Measurements from ENCODE around the gene COL8A1.
"Not testable (repeated sequence)": the region's sequence is repeated elsewhere in the genome, so short reads cannot be mapped to it uniquely, and the experiment has no call there.

Gene COL8A1

GRCh38 chr3:99724276-99724675 is 85.9 kb downstream of the COL8A1 start:
- Histone ChIP-seq H2AFZ (no peak overlapping the region), H3K36me3 (ENCODE audit: control insufficient read depth, insufficient read depth, low read length) (no peaks in the 10 kb centered on the region), H3K4me1 (no peaks in the 10 kb centered on the region), H3K4me3 (ENCODE audit: low read depth, low read length) (no peak overlapping the region), H3K27ac (no peak overlapping the region), H3K9me3 (ENCODE audit: control insufficient read depth, low read length) (no peaks in the 10 kb centered on the region), H3K4me2 (ENCODE audit: low read length) (no peak overlapping the region), H3K27me3 (ENCODE audit: control insufficient read depth, insufficient read depth, low read length) (no peaks in the 10 kb centered on the region), H3K9ac (no peak overlapping the region), H3K79me2 (no peaks in the 10 kb centered on the region)
- no peak for TF ChIP-seq CTCF (IDR thresholded peaks at IDR 0.05)

GRCh38 chr3:99730870-99731269 is 92.5 kb downstream of the COL8A1 start:
- no peaks in the 10 kb centered on the region for H3K79me2 ChIP-seq
- no peak for TF ChIP-seq CTCF (IDR thresholded peaks at IDR 0.05)
- H3K9me3 ChIP-seq (ENCODE audit: control insufficient read depth, low read length): no peaks in the 10 kb centered on the region
- no peaks in the 10 kb centered on the region for H3K36me3 ChIP-seq (ENCODE audit: control insufficient read depth, insufficient read depth, low read length)
- no peaks in the 10 kb centered on the region for H3K27me3 ChIP-seq (ENCODE audit: control insufficient read depth, insufficient read depth, low read length)
- H3K27ac ChIP-seq: no peak overlapping the region
- H3K9ac ChIP-seq: no peak overlapping the region
- no peak overlapping the region for H3K4me3 ChIP-seq (ENCODE audit: low read depth, low read length)
- no peaks in the 10 kb centered on the region for H3K4me1 ChIP-seq
- H2AFZ ChIP-seq: no peak overlapping the region
- H3K4me2 ChIP-seq (ENCODE audit: low read length): no peak overlapping the region

GRCh38 chr3:99731499-99731898 is 93.1 kb downstream of the COL8A1 start:
- Histone ChIP-seq H3K4me1 (no peaks in the 10 kb centered on the region), H3K27me3 (ENCODE audit: control insufficient read depth, insufficient read depth, low read length) (no peaks in the 10 kb centered on the region), H3K9me3 (ENCODE audit: control insufficient read depth, low read length) (no peaks in the 10 kb centered on the region), H3K4me2 (ENCODE audit: low read length) (no peak overlapping the region), H3K27ac (no peak overlapping the region), H3K36me3 (ENCODE audit: control insufficient read depth, insufficient read depth, low read length) (no peaks in the 10 kb centered on the region), H2AFZ (no peak overlapping the region), H3K79me2 (no peaks in the 10 kb centered on the region), H3K9ac (no peak overlapping the region), H3K4me3 (ENCODE audit: low read depth, low read length) (no peak overlapping the region)
- TF ChIP-seq CTCF (IDR thresholded peaks at IDR 0.05): no peak

GRCh38 chr3:99740371-99740770 is 102.0 kb downstream of the COL8A1 start:
- H3K36me3 ChIP-seq (ENCODE audit: control insufficient read depth, insufficient read depth, low read length); H3K4me1 ChIP-seq; H3K79me2 ChIP-seq; H3K4me3 ChIP-seq (ENCODE audit: low read depth, low read length); H3K9ac ChIP-seq; H3K27ac ChIP-seq; H3K27me3 ChIP-seq (ENCODE audit: control insufficient read depth, insufficient read depth, low read length); H2AFZ ChIP-seq; H3K4me2 ChIP-seq (ENCODE audit: low read length); H3K9me3 ChIP-seq (ENCODE audit: control insufficient read depth, low read length): not testable (repeated sequence)

- Histone ChIP-seq H3K9ac (no peak overlapping the region), H3K9me3 (ENCODE audit: control insufficient read depth, low read length) (no peaks in the 10 kb centered on the region), H3K4me1 (no peaks in the 10 kb centered on the region), H3K4me3 (ENCODE audit: low read depth, low read length) (no peak overlapping the region), H3K36me3 (ENCODE audit: control insufficient read depth, insufficient read depth, low read length) (no peaks in the 10 kb centered on the region), H3K27me3 (ENCODE audit: control insufficient read depth, insufficient read depth, low read length) (no peaks in the 10 kb centered on the region), H3K27ac (no peak overlapping the region), H3K4me2 (ENCODE audit: low read length) (no peak overlapping the region), H2AFZ (no peak overlapping the region), H3K79me2 (no peaks in the 10 kb centered on the region)
- no peak for TF ChIP-seq CTCF (IDR thresholded peaks at IDR 0.05)
These were observed 103.2 kb downstream of the COL8A1 start for GRCh38 chr3:99741588-99741987.

Data from parathyroid adenoma (tissue), 2 donors.